OCI-M1 (cell line): ENCODE measurements around the gene U2AF1L4.

Source experiments
- DNase-seq: peaks from one replicate; lab custom pipeline; 2025; lab: John Stamatoyannopoulos, UW

U2AF1L4 gene

DNA sequence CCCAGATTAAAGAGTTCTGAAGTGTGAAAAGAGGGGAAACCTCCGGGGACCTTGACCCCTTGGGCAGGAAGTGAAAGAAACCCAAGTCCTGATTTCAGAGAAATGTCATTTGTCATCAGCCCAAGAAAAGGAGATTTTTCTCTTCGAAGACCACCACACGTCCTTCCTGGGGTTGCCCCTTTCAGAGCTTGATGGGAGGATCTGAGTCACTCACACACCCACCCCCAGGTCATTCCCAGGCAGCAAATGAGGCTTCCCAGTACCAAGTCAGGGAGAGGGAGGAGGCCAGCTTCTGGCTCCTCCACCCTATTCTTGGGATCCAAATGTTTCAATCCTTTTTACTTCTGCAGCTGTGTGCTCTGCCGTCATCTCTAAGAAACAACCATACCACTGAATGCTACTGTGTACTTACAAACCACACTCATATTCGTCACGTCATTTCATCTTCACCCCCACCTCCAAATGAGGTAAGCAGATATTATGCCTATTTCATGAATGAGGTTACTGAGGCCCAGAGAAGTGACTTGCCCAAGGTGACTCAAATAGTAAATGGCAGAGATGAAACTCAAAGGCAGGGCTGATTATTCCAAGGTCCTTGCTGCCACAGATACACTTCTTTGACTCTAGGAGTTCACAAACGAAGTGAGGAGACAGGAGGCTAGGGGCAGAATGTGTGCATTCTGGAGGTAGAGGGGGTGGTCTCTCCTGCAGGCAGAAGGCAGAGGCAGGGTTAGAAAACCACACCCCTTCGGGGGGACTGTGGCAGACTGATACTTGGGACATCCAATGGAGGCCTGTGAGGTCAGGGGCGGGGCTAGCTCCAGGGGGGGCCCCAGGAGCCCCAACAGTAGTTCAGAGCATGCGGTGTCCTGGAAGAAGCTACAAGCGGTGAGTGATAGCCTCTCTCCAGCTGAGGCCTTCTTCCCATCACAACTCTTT, 32.4 kb downstream of the U2AF1L4 start:
- DNase-seq: peak; percentile 14

DNA sequence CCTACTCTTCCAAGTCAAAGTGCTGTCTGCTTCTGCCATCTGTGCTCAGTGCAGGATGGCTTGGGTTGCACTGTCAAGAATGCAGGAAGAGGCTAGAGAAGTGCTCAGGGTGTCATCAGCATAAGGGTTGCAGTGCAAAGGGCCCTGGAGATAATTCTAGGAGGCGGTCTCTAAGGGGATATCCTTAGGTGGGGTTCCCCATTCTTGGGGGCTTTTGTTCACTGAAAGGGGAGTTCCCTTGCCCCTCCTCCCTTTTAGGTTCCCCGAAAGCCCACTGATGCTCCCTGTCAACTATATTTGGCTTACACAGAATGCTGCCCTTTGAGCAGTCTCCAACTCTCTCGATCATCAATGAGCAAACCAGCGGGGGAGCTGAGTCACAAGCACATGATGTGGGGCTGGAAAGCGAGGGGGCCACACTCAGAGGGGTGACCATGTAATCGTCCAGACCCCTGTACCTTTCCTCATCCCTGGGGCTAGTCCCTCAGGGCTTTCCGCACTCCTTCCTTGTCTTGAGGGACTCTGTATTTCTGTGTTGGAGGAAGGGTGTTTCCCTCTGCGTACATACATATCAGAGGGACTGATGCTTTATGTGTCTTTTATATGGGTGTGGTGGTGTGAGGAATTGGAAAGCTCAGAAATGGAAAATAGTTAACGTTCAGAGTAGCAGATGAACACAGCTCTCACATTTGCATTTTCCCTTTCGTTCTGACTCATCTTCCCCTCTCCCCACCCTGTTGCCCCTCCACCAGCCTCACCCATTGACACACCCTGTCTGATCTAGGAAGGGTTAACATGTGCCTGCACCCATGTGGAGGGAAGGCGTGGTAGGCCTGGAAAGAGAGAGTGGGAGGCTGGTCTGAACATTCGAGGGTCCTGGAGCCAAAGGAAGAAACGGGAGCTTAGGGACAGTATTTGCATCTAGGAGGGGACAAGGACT, 34.2 kb downstream of the U2AF1L4 start:
- DNase-seq: no peak

DNA sequence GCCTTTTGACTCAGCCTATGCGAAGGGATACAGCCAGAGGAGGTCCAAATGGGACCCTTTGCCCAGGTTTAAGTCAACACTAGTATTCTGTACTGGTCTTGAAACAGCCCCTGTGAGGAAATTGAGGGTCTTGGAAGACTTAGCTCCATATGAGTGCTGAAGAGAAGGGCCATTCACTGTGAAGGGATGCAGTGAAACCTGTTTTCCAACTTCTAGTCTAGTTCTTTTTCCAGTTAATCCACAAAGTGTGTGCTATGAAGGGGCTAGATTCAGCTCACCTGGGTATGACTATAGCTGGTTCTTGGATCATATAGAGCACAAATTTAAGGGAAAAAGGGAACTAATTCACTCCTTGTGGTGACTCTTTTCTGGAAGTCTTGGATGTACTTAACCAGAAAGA, 36.8 kb downstream of the U2AF1L4 start:
- no peak for DNase-seq

DNA sequence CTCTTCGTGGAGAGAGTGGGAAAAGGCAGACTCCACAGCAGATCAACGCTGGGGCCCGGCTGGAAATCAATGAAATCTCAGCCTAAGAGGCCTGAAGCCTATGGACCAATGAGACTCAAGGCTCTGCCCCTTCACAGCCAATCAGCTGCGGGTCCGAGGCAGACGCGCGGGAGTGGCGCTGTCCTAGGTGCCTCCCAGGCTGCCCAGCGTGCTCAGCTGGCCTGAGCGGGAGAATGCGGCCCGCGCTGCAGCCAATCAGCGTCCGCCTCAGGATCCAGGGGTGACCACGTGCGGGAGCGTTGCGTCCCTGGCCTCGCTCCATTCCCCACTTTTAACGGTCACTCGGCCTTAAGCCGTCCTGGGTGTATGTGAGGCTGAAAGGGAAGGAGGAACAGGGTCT, 41.0 kb downstream of the U2AF1L4 start, which contains the start of gene ZBTB32:
TSS of gene ZBTB32 (plus strand) at position 341 of the 400 bp plus-strand sequence. CDS start 10,069 bp downstream, outside the sequence.
- DNase-seq: peak; percentile 87

GRCh38 chr19:35703343-35703742, 41.9 kb downstream of the U2AF1L4 start:
- no peak for DNase-seq

DNA sequence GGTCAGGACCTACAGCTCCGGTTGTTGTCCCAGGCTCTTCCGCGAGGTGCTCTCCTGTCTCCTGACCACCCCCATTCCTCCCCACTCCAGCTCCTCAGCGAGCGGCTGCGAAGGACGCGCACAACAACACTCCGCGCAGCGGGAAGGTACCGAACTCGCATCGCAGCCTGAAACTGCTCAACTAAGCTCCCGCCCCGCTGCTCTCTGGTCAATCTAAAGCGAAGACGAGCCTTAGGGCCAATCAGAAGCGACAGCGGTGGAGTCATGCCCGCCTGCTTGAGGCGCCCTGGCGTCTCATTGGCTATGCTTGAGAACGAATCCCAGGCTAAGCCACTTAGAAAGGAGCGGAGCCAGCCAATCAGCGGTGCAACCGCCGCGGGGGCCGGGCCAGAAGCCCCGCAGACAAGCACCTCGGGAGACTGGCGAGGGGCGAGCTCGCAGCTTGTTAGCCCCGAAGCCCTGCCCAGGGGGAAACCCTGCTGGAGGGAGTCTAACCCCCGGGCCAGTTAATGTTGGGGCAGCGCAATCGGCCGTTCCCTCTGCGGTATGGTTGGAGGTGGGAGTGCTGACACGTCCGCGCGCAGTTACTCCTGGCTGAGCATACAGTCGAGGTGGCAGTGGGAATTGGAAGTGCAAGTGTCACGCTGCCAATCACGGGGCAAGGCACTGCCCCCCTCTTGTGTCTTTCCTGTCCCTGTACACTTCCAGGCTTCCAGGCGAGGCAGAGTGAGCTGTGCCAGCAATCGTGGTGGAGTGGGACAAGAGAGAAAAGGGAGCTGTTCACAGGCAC, 42.8 kb downstream of the U2AF1L4 start:
- peak; percentile 99 for DNase-seq

DNA sequence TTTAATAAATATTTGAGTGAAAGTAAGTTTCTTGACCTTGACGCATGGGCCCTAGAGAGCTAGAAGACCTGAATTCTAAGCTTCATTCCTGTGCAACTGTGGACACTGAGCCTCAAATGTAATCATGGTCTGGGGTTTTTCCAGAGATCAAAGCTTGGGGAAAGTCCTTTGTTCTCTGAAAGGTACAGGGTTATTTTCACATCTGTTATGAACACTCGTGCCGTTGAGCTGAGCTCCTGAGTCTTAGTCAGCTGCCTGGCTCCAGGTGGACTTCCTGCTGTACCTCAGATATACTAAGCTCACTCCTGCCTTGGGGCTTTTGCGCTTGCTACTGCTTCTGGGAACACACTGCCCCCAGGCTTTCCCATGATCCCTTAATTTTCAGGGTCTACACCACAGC, 48.4 kb downstream of the U2AF1L4 start:
- no peak for DNase-seq

DNA sequence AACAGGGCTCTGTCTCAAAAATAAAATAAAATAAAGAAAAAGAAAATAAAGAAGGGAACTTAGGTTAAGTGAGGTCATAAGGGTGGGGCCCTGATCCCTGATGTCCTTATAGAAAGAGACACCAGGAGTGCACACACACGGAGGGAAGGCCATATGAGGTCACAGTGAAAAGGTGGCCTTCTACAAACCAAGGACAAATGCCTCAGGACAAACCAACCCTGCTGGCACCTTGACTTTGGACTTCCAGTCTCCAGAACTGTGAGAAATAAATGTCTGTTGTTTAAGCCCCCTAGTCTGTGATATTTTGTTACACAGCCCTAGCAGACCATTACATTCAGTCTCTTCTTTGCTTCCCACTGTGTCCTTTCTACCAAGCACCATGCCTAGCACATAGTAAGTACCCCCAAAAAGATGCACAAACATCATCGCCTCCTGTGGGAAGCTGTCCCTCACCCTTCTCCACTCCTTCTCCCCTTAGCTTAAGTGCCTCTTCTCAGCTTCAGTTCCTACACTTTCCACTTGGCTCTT, 49.3 kb downstream of the U2AF1L4 start:
- no peak for DNase-seq

- DNase-seq: peak; percentile 96
Measured at GRCh38 chr19:35693835-35694599, 51.2 kb downstream of the U2AF1L4 start.

DNA sequence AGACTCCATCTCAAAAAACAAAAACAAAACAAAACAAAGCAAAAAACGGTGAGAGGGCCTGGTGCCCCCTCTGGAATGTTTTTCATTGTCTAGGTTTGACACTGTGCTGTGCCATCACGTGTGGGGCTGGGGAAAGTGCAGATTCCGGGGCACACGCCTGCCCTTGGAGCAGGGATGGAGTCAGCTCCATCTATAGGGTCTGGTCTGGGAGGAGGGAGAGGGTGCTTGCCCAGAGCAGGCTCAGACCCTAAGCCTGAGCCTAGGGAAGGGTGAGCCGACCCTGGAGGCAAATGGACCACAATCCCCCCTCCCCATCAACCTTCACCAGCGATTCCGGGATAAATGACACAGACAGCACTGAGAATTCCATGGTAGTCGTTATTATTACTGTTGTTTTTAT, 51.8 kb downstream of the U2AF1L4 start:
- no peak for DNase-seq
